ENCODE measurements around the gene TRIO.

TRIO gene

DNA sequence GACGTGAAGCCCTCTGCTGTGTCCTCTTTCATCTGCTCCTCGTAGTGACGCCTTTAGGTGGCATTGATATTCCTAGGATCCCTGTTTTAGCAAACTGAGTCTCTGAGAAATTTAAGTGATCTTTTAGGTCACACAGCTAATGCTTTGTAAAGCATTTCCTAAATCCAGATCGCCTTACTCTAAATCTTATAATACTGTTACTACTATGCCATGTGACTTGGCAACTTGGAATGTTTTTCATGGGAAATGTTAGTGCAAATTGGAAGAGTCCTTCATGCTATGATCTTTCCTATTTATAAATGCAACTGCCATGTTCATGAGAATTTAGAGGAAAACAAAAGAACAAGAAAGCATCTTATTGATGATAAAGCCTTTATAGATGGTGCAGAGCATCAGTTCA lies 212.2 kb downstream of the TRIO start:
- H3K27me3 ChIP-seq (ENCODE audit: insufficient read depth, low read length, poor library complexity): no peaks in the 10 kb centered on the region
- H4K20me1 ChIP-seq (ENCODE audit: insufficient read depth, low read length): 0 out of 2 replicates have a peak, but pooled peaks cover 7% of the 10 kb centered on the region
- no peak overlapping the region for H2AFZ ChIP-seq (ENCODE audit: low read depth, low read length)
- H3K9ac ChIP-seq (ENCODE audit: low read depth, low read length): no peak overlapping the region
- TF ChIP-seq, protein P1, sequence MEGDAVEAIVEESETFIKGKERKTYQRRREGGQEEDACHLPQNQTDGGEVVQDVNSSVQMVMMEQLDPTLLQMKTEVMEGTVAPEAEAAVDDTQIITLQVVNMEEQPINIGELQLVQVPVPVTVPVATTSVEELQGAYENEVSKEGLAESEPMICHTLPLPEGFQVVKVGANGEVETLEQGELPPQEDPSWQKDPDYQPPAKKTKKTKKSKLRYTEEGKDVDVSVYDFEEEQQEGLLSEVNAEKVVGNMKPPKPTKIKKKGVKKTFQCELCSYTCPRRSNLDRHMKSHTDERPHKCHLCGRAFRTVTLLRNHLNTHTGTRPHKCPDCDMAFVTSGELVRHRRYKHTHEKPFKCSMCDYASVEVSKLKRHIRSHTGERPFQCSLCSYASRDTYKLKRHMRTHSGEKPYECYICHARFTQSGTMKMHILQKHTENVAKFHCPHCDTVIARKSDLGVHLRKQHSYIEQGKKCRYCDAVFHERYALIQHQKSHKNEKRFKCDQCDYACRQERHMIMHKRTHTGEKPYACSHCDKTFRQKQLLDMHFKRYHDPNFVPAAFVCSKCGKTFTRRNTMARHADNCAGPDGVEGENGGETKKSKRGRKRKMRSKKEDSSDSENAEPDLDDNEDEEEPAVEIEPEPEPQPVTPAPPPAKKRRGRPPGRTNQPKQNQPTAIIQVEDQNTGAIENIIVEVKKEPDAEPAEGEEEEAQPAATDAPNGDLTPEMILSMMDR (IDR thresholded peaks at IDR 0.05; ENCODE audit: borderline replicate concordance, extremely low read depth, low read length, poor library complexity, severe bottlenecking): no peak
- no peak for TF ChIP-seq EZH2 (IDR thresholded peaks at IDR 0.05; ENCODE audit: borderline replicate concordance, low read depth, low read length, severe bottlenecking)
- no peak overlapping the region for H3K4me3 ChIP-seq (ENCODE audit: low read depth in 1 of 2, low read length in 2 of 2)
- no peaks in the 10 kb centered on the region for H3K4me1 ChIP-seq (ENCODE audit: insufficient read depth, low read length)
- no peak overlapping the region for H3K4me2 ChIP-seq (ENCODE audit: insufficient read depth, low read length)
- DNase-seq (no peak), ATAC-seq (ENCODE audit: insufficient read depth, low read depth) (no peak)
- no peaks in the 10 kb centered on the region for H3K9me3 ChIP-seq (ENCODE audit: insufficient read depth, low read length, severe bottlenecking)
- H3K27ac ChIP-seq (ENCODE audit: low read length): no peak overlapping the region
- no peaks in the 10 kb centered on the region for H3K36me3 ChIP-seq (ENCODE audit: insufficient read depth, low read length)
- H3K79me2 ChIP-seq (ENCODE audit: insufficient read depth, low read length): no peaks in the 10 kb centered on the region

GRCh38 chr5:14356305-14356704 lies 213.2 kb downstream of the TRIO start:
- Histone ChIP-seq H4K20me1 (ENCODE audit: insufficient read depth, low read length) (0 out of 2 replicates have a peak, but pooled peaks cover 7% of the 10 kb centered on the region), H3K36me3 (ENCODE audit: insufficient read depth, low read length) (no peaks in the 10 kb centered on the region), H3K4me2 (ENCODE audit: insufficient read depth, low read length) (no peak overlapping the region), H3K79me2 (ENCODE audit: insufficient read depth, low read length) (no peaks in the 10 kb centered on the region), H3K27me3 (ENCODE audit: insufficient read depth, low read length, poor library complexity) (no peaks in the 10 kb centered on the region), H3K9me3 (ENCODE audit: insufficient read depth, low read length, severe bottlenecking) (no peaks in the 10 kb centered on the region), H2AFZ (ENCODE audit: low read depth, low read length) (no peak overlapping the region), H3K27ac (ENCODE audit: low read length) (no peak overlapping the region), H3K9ac (ENCODE audit: low read depth, low read length) (no peak overlapping the region), H3K4me1 (ENCODE audit: insufficient read depth, low read length) (no peaks in the 10 kb centered on the region), H3K4me3 (ENCODE audit: low read depth in 1 of 2, low read length in 2 of 2) (no peak overlapping the region)
- ATAC-seq (ENCODE audit: insufficient read depth, low read depth): no peak
- DNase-seq: no peak
- TF ChIP-seq EZH2 (IDR thresholded peaks at IDR 0.05; ENCODE audit: borderline replicate concordance, low read depth, low read length, severe bottlenecking): no peak
- TF ChIP-seq, protein P1 (IDR thresholded peaks at IDR 0.05; ENCODE audit: borderline replicate concordance, extremely low read depth, low read length, poor library complexity, severe bottlenecking): no peak

- DNase-seq: no peak
- H3K4me3 ChIP-seq (ENCODE audit: low read depth in 1 of 2, low read length in 2 of 2): no peak overlapping the region
- 0 out of 2 replicates have a peak, but pooled peaks cover 4% of the 10 kb centered on the region for H4K20me1 ChIP-seq (ENCODE audit: insufficient read depth, low read length)
- no peak overlapping the region for H3K27ac ChIP-seq (ENCODE audit: low read length)
- no peaks in the 10 kb centered on the region for H3K79me2 ChIP-seq (ENCODE audit: insufficient read depth, low read length)
- no peak overlapping the region for H2AFZ ChIP-seq (ENCODE audit: low read depth, low read length)
- no peak overlapping the region for H3K4me2 ChIP-seq (ENCODE audit: insufficient read depth, low read length)
- H3K36me3 ChIP-seq (ENCODE audit: insufficient read depth, low read length): no peaks in the 10 kb centered on the region
- H3K27me3 ChIP-seq (ENCODE audit: insufficient read depth, low read length, poor library complexity): no peaks in the 10 kb centered on the region
- H3K9me3 ChIP-seq (ENCODE audit: insufficient read depth, low read length, severe bottlenecking): no peaks in the 10 kb centered on the region
- ATAC-seq (ENCODE audit: insufficient read depth, low read depth): no peak
- TF ChIP-seq, protein P1 (IDR thresholded peaks at IDR 0.05; ENCODE audit: borderline replicate concordance, extremely low read depth, low read length, poor library complexity, severe bottlenecking): no peak
- TF ChIP-seq EZH2 (IDR thresholded peaks at IDR 0.05; ENCODE audit: borderline replicate concordance, low read depth, low read length, severe bottlenecking): no peak
- H3K9ac ChIP-seq (ENCODE audit: low read depth, low read length): no peak overlapping the region
- H3K4me1 ChIP-seq (ENCODE audit: insufficient read depth, low read length): no peaks in the 10 kb centered on the region
These were observed 214.3 kb downstream of the TRIO start for GRCh38 chr5:14357441-14357840.

GRCh38 chr5:14357851-14358250 lies 214.7 kb downstream of the TRIO start:
- 0 out of 2 replicates have a peak, but pooled peaks cover 4% of the 10 kb centered on the region for H4K20me1 ChIP-seq (ENCODE audit: insufficient read depth, low read length)
- no peaks in the 10 kb centered on the region for H3K36me3 ChIP-seq (ENCODE audit: insufficient read depth, low read length)
- H3K79me2 ChIP-seq (ENCODE audit: insufficient read depth, low read length): no peaks in the 10 kb centered on the region
- H3K9ac ChIP-seq (ENCODE audit: low read depth, low read length): no peak overlapping the region
- H3K27ac ChIP-seq (ENCODE audit: low read length): no peak overlapping the region
- no peak overlapping the region for H2AFZ ChIP-seq (ENCODE audit: low read depth, low read length)
- no peak overlapping the region for H3K4me3 ChIP-seq (ENCODE audit: low read depth in 1 of 2, low read length in 2 of 2)
- ATAC-seq (ENCODE audit: insufficient read depth, low read depth) (no peak), DNase-seq (no peak)
- TF ChIP-seq, protein P1 (IDR thresholded peaks at IDR 0.05; ENCODE audit: borderline replicate concordance, extremely low read depth, low read length, poor library complexity, severe bottlenecking): no peak
- no peak for TF ChIP-seq EZH2 (IDR thresholded peaks at IDR 0.05; ENCODE audit: borderline replicate concordance, low read depth, low read length, severe bottlenecking)
- H3K4me2 ChIP-seq (ENCODE audit: insufficient read depth, low read length): no peak overlapping the region
- H3K9me3 ChIP-seq (ENCODE audit: insufficient read depth, low read length, severe bottlenecking): no peaks in the 10 kb centered on the region
- no peaks in the 10 kb centered on the region for H3K27me3 ChIP-seq (ENCODE audit: insufficient read depth, low read length, poor library complexity)
- H3K4me1 ChIP-seq (ENCODE audit: insufficient read depth, low read length): no peaks in the 10 kb centered on the region
